Left ventricle myocardium inferior (tissue), 1 donor: ENCODE measurements around the gene PIPOX. TPM values are rescaled to one million over a fixed set of nuclear protein-coding genes. Genes with fewer than 3 reads are reported as not detected.
"Not testable (repeated sequence)": the region's sequence is repeated elsewhere in the genome, so short reads cannot be mapped to it uniquely, and the experiment has no call there.

Experiments used
- DNase-seq: peaks from one replicate; pipeline ENCODE4 v3.0.0-alpha.2; 2020
- H3K27ac ChIP-seq: fragments of 200-600 bp; replicated peaks from 2 replicates; pipeline ENCODE4 v1.8.0; 2021
- H3K27me3 ChIP-seq: fragments of 200-600 bp; 2 replicates; pipeline ENCODE4 v1.8.0; 2021; ENCODE audit warnings: low read depth
- H3K36me3 ChIP-seq: fragments of 200-600 bp; 2 replicates; pipeline ENCODE4 v1.8.0; 2021
- H3K4me1 ChIP-seq: fragments of 200-600 bp; 2 replicates; pipeline ENCODE4 v1.8.0; 2021
- H3K4me3 ChIP-seq: fragments of 200-600 bp; 2 replicates; pipeline ENCODE4 v1.8.0; 2021; ENCODE audit warnings: mild to moderate bottlenecking, moderate library complexity
- H3K9me3 ChIP-seq: fragments of 200-600 bp; replicated peaks from 2 replicates; pipeline ENCODE4 v1.8.0; 2021
- intact Hi-C: fragments of 100-400 bp; cut with micrococcal nuclease; formaldehyde crosslinking; loops from one replicate; pipeline ENCODE4 v1.11.0; 2022
- total RNA-seq: library from RNA; stranded (reverse); fragmentation: NEBNext Ultra II Directional; extraction: Animal tissue kit (Norgen Biotek cat#: 25700); gene quantifications from one replicate; pipeline ENCODE4 v1.2.1, GENCODE V29; 2021
- TF ChIP-seq, protein P1 (sequence below): fragments of 200-600 bp; IDR thresholded peaks from 2 replicates; pipeline ENCODE4 v1.8.0; 2021; ENCODE audit warnings: antibody characterized with exemption, mild to moderate bottlenecking, borderline replicate concordance
- donor health status: DM: no; HTN: yes; CAD: no; lungs with severe emphysema.

PIPOX gene
- total RNA-seq, 1 donor from 2014 or later: 0.60 TPM

DNA sequence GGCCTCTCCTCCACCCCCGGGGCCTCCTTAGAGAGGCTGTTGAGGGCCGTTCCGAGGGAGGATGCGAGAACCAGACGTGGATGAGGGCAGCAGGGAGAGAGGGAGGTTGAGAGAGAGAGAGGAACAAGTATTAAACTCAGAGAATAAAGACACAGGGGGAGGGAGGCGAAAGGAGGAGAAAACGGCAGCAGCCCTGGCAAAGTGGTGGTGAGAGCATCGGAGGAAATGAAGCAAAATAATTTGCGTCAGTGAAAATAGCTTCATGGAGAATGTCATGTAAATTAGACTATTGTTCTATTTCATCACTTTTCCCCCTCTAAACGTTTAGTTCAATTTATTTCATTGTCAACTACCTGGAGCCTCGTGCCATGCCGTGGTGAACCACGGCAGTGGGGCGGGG, 38.0 kb downstream of the PIPOX start:
- H3K36me3 ChIP-seq: peaks cover 93% of the 10 kb centered on the region

DNA sequence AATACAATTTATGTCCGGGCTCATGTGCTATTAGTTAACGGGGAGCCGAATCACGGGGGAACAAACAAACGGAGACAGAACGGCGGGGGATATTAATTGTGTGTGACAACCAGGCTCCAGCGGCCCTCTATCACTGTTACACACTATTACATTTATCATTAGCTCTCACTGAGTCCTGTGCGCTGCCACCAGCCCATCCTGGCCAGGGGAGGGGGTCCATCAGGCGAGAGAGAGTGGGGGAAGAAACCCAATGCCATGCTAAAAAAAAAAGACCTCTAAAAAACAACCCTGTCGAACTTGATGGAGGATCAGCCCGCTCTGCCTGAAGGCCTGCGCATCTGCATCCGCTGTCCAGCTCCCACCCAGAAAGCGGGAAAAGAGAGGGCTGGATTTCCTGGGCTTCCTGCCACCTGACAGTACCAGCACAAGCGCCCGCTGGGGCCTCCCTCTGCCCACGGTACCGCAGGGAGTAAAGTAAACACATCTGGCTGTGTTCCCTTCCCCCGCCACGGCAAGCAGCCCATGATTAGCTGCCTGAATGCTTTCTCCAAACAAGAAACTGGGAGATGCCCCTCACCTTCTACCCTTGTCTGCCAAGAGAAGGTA, 41.7 kb downstream of the PIPOX start:
- Histone ChIP-seq H3K4me3 (no peak overlapping the region), H3K27me3 (no peaks in the 10 kb centered on the region), H3K27ac (no peak overlapping the region), H3K36me3 (peaks cover 95% of the 10 kb centered on the region), H3K9me3 (no peaks in the 10 kb centered on the region), H3K4me1 (peaks cover 7% of the 10 kb centered on the region)
- intact Hi-C loops: no loop called here
- no peak for DNase-seq
- TF ChIP-seq, protein P1, sequence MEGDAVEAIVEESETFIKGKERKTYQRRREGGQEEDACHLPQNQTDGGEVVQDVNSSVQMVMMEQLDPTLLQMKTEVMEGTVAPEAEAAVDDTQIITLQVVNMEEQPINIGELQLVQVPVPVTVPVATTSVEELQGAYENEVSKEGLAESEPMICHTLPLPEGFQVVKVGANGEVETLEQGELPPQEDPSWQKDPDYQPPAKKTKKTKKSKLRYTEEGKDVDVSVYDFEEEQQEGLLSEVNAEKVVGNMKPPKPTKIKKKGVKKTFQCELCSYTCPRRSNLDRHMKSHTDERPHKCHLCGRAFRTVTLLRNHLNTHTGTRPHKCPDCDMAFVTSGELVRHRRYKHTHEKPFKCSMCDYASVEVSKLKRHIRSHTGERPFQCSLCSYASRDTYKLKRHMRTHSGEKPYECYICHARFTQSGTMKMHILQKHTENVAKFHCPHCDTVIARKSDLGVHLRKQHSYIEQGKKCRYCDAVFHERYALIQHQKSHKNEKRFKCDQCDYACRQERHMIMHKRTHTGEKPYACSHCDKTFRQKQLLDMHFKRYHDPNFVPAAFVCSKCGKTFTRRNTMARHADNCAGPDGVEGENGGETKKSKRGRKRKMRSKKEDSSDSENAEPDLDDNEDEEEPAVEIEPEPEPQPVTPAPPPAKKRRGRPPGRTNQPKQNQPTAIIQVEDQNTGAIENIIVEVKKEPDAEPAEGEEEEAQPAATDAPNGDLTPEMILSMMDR: no peak

More for the DNA sequence above, 38.0 kb downstream of the PIPOX start:
- no peak overlapping the region for H3K4me3 ChIP-seq
- H3K27me3 ChIP-seq: no peaks in the 10 kb centered on the region
- H3K9me3 ChIP-seq: no peaks in the 10 kb centered on the region
- no peak overlapping the region for H3K27ac ChIP-seq
- no peak for DNase-seq
- TF ChIP-seq, protein P1: no peak
- peaks cover 34% of the 10 kb centered on the region for H3K4me1 ChIP-seq
- intact Hi-C loops: no loop called here

DNA sequence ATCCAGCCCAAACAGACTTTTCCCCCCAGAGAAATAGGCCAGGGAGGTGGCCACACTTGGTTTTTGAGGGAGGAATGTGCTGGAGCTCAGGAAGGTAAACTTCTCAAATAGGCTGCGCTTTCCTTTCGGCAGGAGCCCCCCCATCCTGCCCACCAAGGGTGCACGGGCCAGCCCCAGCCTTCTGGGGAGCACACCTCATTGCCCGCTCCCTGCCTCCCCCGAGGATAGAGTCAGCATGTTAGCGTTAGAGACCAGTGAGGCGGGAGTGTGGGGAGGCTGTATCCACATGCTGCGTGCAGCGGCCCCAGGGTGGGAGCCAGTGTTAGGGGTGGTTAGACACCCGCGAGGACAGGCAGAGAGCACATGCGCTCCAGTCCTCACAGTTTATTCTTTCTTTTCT, 42.3 kb downstream of the PIPOX start:
- Histone ChIP-seq H3K27ac (no peak overlapping the region), H3K4me3 (no peak overlapping the region), H3K9me3 (no peaks in the 10 kb centered on the region), H3K36me3 (peaks cover 95% of the 10 kb centered on the region), H3K4me1 (peaks cover 9% of the 10 kb centered on the region), H3K27me3 (no peaks in the 10 kb centered on the region)
- TF ChIP-seq, protein P1: no peak
- no peak for DNase-seq
- intact Hi-C loops: no loop called here

DNA sequence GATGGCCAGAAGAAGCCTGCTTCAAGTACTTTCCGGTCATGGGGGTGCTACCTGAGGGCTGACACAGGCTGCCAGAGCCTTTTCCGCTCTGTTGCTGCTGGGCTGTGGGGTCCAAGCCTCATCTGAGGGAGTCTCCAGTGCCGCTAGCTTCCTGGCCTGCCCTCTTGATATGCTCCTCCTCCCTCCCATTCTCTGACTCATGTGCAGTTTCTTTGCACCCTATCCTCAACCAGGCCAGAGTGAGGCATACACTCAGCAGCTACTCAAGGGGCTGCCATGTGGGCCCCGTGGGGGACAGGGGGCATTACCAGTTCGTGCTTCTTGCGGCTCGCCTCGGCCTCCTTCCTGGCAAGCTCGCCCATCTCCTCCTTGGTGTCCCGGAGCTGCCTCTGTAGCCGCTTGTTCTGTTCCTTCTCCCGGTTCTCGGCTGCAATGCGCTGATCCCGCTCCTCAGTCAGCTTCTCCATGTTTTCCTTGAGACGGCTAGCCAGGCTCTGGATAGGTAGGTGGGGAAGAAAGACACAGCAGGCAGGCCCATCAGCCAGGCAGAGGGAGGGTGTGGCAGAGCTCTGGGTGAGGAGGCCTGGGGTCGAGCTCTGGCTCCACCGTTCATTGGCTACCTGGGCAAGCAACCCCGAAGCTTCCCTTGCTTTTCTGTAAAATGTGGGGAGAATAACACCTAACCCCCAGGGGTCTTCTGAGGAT, 43.8 kb downstream of the PIPOX start:
- H3K27ac ChIP-seq: no peak overlapping the region
- H3K4me1 ChIP-seq: peaks cover 24% of the 10 kb centered on the region
- H3K9me3 ChIP-seq: no peaks in the 10 kb centered on the region
- TF ChIP-seq, protein P1: no peak
- no peak overlapping the region for H3K4me3 ChIP-seq
- H3K27me3 ChIP-seq: no peaks in the 10 kb centered on the region
- H3K36me3 ChIP-seq: peaks cover 95% of the 10 kb centered on the region
- intact Hi-C loops: no loop called here
- no peak for DNase-seq

DNA sequence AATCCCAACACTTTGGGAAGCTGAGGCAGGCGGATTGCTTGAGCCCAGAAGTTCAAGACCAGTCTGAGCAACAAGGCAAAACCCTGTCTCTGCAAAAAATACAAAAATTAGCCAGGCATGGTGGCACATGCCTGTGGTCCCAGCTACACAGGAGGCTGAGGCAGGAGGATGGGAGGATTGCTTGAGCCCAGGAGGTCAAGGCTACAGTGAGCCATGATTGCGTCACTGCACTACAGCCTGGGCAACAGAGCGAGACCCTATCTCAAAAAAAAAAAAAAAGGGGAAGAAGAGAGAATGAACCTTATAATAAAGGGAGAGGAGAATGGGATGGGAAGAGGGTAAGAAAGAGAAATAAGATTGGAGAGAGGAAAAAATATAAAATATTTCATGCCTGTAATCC, 45.8 kb downstream of the PIPOX start:
- intact Hi-C loops, H3K9me3 ChIP-seq, H3K27ac ChIP-seq, DNase-seq, H3K27me3 ChIP-seq, H3K4me3 ChIP-seq: not testable (repeated sequence)
- Histone ChIP-seq H3K4me1 (peaks cover 24% of the 10 kb centered on the region), H3K36me3 (peaks cover 99% of the 10 kb centered on the region)

DNA sequence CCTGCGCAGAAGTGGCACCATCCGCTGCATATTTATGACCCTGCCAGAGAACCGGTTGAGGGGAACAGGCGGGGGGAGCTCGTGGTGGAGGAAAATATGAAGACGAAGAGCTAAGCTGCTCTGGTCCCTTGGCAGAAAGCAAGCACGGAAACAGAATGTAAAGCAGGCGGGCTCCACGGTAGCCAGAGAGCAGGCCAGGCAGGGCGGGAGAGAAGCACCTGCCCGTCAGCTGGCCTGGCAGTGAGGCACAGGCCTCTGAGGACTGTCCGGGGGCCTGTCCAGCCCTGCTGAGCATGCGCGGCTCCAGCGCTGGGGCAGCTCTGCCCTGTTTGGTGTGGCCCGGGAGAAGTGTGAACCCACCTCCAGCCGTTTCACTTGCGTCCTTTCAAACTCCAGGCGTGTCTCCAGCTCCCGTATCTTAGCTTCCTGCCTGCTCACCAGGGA, 46.7 kb downstream of the PIPOX start:
- DNase-seq: peak; percentile 33
- intact Hi-C loops: no loop called here

More for the DNA sequence above, 46.7 kb downstream of the PIPOX start:
- Histone ChIP-seq H3K36me3 (peaks cover 99% of the 10 kb centered on the region), H3K9me3 (no peaks in the 10 kb centered on the region), H3K4me3 (no peak overlapping the region), H3K27ac (peak overlapping the region; percentile 39), H3K4me1 (peaks cover 24% of the 10 kb centered on the region), H3K27me3 (no peaks in the 10 kb centered on the region)
- TF ChIP-seq, protein P1: no peak
